DMS79 treated with DMSO at 0.1 percent for 48 hours (cell line): ENCODE results near the gene TRMT61A.
A peak's percentile ranks its signal among the peaks of the same experiment; 100 is the strongest.

Experiments
- DNase-seq: peaks from one replicate; lab custom pipeline; 2025; lab: John Stamatoyannopoulos, UW

Gene TRMT61A

DNA sequence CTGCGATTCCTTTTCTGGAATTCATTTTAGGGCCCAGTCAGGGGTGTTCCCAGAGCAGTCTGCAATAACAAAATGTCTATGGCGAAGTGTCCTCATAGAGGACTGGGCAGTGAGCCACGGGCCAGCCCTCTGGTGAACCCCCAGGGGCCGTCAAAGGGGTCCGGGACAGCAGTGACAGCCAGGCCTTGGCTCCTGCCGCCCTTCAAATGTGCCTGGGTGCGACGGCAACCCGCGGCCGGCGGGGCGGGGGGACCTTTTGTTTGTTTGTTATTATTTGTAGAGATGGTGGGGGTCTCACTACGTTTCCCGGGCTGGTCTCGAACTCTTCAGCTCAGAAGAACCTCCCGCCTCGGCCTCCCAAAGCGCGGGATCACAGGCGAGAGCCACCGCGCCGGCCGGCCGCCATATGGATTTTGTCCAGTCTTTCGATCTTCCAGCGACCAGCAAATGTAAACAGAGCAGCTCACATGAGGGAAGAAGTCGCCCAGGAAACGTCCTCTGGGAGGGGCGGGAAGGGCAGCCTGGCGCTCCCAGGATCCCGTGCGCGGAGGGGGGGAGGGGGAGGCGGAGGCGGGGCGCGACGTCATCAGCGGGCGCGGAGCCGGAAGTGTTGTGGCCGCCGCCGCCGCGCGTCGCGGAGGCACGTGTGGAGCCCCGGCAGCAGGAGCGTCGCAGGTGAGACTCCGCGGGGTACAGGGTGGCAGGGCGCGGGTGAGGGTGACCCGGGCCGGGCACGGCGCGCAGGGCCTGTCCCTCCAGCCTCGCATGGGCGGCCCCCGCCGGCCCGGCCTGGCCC lies at the start of gene TRMT61A:
TRMT61A (plus strand) TSS at position 610 of the 796 bp plus-strand sequence. CDS start 783 bp downstream, outside the sequence.
- DNase-seq = peak; percentile 95

DNA sequence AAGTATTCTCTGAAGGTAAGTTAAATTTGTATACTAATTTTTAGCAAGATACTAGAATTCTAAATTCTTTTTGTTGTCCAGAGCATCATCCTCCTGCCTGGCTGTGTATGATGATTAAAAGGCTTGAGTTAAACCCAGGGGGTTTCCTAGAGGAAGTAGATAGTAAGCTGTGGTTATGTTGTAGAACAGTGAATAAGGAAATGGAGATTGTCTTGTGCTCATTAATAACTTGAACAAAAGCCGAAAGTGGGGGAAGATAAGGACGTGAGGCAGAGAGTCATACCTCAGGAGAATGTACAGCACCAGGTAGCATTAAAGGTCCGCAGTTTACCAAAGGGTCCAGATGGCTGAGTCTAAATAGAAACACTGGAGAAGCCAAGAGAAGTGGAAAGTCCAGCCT lies 48.4 kb upstream of the TRMT61A start:
- no peak for DNase-seq

DNA sequence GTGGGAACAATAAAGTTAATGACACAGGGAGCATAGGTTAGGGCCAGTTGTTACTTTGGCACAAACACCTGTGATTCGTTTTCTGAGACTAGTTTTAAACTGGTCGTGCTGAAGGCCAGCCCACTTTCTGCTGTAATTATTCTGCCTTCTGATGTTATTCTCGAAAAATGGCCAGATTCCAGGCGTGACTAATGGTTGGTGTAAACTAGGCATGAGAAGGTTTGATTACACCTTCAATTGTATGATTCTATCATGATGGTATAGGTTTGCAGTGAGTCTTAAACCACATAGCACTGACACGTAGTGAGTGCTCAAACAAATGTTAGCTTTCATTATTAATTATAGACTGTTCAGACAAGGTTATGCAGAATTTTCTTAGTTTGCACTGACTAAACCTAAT lies 45.4 kb upstream of the TRMT61A start:
- DNase-seq = peak; percentile 18

DNA sequence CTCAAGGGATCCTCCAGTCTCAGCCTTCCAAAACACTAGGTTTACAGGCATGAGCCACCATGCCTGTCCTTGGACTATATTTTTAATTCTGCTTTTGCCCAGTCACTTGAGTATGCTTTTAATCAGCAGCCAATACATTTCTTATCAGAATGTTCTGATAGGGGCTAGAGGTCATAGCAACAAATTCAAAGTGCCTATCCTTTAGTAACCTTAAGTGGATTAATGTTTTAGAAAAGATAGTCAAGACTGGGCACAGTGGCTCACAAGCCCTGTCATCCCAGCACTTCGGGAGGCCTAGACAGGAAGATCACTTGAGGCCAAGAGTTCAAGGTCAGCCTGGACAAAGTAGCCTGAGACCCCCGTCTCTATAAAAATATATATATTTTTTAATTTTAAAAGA lies 43.5 kb upstream of the TRMT61A start:
- no peak for DNase-seq

DNA sequence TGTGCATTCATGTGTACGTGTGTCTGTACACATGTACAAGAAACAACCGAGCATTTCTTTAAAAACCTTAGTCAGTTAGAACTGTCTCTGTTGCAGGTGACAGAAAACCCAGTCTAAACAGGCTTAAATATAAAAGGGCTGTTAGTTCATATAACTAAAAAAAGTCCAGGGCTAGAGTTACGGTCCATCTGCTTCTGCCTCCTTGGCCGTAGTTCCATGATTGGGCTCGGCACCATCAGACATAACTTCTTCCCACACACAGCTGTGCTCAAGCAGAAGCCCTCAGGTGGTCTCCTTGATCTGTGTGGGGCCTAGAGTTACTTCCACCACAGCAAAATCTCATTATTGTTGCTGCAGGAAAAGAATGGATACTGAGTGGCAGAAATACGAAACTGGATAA lies 40.9 kb upstream of the TRMT61A start:
- no peak for DNase-seq

DNA sequence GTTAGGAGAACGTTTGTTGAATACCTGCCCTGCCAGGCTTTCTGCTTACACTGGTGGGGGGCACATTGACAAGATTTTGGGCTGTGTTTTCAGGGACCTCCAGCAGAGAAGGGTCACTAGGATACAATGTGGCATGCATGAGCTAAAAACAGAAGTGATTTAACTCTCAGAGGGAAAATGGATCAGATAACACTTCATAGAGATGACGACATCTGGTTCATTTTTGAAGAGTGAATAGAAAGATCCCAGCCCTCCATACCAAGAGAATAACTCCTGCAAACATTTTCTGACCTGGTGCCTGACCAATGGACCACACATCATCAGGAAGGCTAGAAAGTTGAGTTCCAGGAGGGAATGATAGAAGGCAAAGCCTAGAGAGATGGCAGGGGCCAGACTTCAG lies 40.0 kb upstream of the TRMT61A start:
- DNase-seq = no peak

DNA sequence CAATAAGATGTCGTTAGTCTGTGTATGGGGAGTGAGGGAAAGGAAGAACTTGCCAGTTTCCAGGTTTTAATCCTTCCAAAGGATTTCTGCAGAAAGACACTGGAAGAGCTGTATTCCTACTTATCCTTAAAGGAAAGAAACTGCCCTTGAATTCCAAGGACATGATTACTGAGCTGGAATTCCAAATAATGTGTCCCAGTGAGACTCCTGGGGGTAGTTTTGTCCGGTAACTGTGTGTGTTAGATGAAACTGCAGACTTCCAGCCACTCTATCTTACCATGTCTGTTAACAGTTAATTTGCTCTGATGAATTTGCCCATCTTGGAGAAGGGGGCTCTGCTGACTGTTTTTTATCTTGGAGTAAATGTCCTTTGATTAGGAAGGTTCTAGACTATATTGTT lies 39.4 kb upstream of the TRMT61A start:
- no peak for DNase-seq

DNA sequence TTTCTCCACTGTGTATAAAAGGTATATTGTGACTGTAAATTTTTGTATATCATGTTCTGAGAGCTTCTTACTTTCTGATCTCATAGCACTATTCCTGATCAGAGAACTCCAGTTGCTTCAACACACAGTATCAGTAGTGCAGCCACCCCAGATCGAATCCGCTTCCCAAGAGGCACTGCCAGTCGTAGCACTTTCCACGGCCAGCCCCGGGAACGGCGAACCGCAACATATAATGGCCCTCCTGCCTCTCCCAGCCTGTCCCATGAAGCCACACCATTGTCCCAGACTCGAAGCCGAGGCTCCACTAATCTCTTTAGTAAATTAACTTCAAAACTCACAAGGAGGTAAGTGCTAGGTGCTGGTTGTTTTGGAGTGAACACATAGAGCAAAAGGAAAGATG lies 37.3 kb upstream of the TRMT61A start:
- DNase-seq = no peak

DNA sequence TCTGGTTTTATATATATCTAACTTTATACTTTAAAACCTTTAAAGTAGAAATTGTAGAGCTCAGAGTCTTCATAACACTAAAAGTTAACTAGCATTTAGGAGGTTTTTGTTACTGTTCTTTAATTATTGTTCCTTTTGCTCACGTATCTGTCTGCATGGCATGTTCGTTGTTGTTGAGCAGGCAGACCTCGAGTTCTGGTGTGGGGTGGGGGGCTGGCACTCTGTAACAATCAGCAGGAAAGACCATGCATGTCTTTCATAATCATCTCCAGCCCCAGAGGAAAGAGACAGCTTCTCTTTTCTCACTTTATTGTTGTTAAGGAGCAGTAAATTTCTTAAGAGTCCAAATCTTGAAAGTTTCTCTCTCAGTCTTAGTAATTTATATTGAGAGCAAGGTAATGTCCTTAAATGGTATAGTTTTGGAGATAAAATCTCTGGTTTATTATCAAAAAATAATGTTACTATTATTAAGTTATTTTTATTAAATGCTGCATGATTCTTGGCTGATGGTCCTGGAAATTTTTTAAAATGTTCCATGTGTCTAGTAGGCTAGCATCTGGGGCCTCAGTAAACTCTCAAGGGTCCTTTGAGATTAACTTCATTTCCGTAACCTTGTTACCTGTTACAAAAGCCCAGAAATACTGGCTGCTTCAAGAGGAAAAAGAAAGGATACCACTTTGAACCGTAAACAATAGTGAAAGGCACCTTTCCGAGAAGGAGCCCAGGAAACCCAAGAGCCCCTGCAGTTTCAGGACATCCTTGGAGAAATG lies 36.7 kb upstream of the TRMT61A start:
- no peak for DNase-seq

DNA sequence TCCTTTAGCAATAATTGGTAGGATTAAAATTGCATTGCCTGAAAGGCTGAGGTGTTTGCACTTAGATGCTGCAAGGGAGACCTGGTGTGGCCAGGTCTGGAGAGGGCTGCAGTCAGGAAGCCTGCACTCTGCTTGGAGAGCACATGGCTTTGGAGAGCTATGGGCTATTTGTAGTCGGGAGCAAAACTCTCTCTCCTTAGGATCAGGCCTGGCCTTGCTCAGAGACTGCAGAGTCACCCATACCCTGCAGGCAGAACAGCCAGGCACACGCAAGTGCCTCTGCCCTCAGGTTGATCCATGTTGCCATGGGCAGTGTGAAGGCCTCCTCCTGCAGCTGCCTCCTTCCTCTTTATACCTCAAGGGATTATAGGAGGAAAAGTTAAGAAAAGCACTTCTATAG lies 33.1 kb upstream of the TRMT61A start:
- DNase-seq = no peak

DNA sequence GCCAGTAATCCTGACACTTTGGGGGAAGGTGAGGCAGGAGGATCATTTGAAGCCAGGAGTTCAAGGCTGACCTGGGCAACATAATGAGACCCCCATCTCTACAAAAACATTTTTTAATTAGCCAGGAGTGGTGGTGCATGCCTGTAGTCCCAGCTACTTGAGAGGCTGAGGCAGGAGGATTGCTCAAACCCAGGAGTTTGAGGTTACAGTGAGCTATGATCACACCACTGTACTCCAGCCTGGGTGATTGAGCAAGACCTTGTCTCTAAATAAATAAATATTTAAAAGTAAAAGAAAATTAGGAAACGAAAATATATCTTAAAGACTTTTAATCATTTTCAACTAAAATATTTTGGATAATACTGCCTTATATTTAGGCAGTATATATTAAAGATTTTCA lies 32.2 kb upstream of the TRMT61A start:
- no peak for DNase-seq

DNA sequence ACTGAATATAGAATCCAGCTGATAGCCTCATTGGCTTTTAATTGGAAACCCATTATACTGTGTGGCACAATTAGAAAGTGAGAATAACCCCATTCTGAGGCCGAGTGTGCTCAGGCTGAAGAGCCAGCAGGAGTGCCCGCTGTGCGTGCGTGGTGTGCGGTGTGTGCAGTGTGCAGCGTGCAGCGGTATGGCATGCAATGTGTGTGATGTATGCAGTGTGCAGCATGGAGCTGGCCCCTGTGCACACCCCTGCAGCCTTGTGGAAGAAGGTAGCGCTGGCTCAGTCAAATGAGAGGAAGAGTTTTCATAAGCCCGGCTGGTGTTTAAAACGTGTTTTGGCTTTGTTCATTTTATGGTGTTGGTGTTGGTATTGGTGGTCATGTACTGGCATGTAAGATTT lies 29.3 kb upstream of the TRMT61A start:
- DNase-seq = no peak

DNA sequence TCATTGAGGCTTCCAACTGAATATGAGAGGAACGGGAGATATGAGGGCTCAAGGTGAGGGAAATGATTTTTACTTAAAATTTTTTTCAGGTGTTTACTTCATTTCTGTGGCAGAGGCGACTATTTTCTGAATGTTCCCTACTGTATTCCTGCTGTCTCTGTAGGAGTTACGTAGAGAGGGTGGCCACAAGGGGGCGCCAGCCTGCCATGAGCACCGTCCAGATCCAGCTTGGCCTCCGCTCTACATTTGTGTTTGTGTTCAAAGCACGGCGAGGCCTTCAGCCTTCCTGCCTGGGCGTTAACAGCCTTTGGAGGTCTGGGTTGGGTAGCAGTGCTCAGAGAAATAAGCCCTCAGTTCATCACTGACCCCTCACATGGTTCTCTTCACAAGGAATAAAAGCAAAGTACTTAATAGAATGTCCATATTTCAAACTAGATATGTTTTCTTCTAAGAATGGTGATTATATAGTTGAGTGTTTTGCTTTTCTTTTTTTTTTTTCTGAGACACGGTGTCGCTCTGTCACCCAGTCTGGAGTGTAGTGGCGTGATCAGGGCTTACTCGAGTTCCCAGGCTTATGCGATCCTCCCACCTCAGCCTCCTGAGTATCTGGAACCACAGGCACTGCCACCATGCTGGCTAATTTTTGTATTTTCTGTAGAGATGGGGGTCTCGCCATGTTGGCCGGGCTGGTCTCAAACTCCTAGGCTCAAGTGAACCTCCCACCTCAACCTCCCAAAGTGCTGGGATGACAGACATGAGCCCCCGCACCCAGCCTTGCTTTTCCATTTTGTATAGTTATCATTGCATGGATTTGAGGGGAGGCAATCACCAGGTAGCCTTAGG lies 28.6 kb upstream of the TRMT61A start:
- peak; percentile 94 for DNase-seq

DNA sequence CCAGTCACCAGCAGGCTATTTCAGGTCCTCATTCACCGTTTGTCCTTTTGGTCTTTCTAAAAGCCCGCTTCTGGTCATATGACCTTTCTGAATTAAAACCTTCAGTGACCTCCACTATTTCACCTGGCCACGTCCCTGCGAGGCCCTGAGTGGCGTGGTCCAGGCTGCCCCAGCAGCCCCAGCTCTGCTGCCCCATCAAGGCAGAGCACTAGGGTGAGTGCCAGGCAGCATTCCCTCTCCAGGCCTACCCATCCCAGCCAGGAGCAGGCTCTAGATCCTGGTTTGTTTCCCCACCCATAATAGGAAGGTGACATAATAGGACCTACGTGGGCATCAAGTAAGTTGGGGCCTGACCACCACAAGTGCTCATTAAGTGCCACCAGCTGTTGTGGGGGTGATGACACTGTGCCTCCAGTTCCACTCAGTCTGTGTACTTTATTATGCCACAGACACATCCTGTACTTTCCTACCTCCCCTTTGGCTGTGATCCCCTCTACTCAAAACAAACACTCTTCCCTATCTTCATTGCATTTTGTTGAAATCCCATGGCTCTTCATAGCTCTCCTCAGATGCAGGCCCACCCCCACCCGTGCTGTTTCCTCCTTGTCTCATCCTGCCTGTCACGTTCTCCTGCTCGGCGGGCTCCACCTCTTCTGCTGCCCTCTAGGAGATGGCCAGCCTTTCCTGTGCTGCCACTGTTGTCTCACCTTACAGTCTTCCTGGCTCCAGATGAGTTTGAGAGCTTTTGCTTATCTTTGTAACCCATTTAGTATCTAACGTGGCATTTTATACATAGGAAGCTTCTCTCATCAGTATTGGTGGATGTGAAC lies 27.7 kb upstream of the TRMT61A start:
- DNase-seq = no peak

DNA sequence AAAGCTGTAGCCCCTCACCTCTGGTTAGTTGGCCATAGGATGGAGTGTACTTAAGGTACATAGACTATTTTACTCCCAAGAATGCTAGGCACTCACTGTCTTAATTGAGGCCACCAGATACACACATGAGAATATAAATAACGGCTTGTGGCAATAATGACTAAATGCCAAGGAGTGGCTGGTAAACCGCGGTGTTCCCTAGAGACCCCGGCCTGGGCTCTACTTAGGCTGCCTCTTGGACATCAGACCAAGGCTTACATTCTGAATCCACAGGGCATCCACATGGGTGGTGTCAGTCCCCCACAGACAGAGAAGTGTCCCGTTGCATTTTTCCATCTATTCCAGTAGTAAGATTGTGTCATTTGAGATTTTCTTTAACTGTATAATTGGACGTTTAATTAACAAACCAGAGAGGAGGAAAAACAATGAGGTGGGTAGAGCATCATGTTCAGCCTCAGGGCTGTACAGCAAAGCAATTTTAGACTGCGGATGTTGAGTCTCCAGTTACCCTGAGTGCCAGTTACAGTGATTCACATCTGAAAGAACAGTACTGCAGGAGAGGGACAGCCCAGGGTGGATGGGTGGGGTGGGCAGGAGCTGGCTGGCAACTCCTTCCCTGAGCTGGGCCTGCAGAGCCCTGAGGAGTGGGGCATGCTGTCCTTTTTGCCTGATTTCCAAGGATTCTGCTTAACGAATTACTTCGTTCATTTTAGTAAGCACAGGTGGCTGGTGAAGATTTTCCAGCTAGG lies 26.9 kb upstream of the TRMT61A start:
- no peak for DNase-seq

DNA sequence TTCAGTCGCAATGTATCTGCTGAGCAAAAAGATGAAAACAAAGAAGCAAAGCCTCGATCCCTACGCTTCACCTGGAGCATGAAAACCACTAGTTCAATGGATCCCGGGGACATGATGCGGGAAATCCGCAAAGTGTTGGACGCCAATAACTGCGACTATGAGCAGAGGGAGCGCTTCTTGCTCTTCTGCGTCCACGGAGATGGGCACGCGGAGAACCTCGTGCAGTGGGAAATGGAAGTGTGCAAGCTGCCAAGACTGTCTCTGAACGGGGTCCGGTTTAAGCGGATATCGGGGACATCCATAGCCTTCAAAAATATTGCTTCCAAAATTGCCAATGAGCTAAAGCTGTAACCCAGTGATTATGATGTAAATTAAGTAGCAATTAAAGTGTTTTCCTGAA lies 26.1 kb upstream of the TRMT61A start:
- DNase-seq = no peak

DNA sequence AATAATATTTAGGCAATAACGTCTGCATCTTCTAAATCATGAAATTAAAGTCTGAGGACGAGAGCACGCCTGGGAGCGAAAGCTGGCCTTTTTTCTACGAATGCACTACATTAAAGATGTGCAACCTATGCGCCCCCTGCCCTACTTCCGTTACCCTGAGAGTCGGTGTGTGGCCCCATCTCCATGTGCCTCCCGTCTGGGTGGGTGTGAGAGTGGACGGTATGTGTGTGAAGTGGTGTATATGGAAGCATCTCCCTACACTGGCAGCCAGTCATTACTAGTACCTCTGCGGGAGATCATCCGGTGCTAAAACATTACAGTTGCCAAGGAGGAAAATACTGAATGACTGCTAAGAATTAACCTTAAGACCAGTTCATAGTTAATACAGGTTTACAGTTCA lies 25.7 kb upstream of the TRMT61A start:
- DNase-seq = no peak

DNA sequence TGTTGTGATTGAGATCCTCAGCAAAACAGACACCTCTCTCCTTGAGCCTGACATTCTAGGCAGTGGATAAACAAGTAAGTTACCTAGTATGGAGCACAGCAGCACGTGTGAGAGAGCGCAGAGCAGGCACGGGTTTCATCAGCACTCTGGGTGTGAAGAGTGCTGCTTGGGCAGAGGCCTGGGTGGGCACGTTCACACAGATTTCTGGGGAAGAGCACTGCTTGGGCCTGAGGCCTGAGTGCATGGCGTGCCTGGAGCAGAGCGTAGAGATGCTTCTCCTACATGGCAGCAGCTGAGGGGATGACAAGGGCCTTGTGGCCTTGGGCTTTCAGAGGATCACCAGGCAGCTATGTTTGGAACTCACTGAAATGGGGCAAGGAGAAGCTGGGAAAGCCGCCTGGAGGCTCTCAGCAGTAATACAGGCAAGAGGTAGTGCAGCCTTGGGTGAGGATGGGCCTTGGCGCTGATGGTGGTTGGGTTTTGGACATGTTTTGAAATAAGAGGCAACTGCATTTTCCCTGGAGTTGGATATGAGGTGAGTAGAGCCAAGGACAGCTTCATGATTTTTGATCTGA lies 23.9 kb upstream of the TRMT61A start:
- no peak for DNase-seq

DNA sequence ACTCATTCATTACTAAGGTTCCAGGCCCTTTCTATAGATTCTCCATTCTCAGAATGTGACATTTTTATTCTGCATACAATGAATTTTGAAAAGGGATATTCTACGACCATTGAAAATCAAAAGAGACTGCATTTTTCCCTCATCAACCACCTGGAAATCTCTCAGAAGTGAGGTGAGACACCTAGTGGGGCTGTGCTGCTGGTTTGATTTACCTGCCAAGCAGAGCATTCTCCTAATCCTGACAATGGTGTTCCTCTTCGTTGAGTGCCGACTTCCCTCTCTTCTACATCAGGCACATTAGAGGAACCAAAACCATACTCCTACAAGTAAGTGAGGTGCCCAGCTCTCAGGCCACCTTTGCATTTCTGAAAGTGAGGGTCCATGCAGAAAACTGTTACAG lies 21.2 kb upstream of the TRMT61A start:
- DNase-seq = no peak

DNA sequence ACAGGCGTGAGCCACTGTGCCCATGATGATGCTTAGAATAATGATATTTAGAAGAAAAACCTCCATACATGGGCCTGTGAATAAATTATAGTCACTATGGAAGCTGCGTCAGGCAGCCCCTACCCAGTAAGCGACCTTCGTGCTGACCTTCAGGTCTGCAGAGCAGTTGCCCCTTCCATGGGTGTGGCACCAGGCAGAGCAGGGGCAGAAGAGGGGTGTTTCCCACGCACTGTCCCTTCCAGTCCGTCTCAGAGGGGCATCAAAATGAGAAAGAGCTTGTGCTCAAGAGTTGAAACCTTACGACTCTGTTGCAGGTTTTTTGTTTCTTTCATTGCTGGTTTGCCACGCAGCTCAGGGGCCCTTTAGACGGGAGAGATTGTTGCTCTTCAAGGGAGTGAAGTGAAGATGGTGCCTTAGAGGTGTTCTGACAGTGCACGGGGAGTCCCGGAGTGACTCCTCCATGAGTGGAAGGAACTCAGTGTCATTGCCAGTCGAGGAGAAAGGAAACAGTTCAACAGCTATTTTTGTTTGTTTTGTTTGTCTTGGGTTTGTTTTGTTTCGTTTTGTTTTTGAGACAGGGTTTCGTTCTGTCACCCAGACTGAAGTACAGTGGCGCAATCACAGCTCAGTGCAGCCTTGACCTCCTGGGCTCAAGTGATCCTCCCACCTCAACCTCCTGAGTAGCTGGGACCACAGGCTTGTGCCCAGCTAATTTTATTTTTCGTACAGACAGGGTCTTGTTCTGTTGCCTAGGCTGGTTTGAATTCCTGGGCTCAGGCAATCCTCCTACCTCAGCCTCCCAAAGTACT lies 20.3 kb upstream of the TRMT61A start:
- no peak for DNase-seq
